IMR-90 (cell line): Measurements from ENCODE around the gene LAMA2. TPM values are rescaled to one million over a fixed set of nuclear protein-coding genes. Genes with fewer than 3 reads are reported as not detected.

ENCODE experiments used
- ATAC-seq: fragments of 200-7000 bp; cut with Tn5 transposase; 2 replicates; pipeline ENCODE4 v1.9.1; 2020; ENCODE audit warnings: low read depth, mild to moderate bottlenecking, moderate library complexity
- BruUV-seq: library from RNA; stranded (reverse); fragments of 400-500 nt; replicated peaks from 2 replicates; lab custom pipeline; 2021; lab: Mats Ljungman, UMichigan
- CTCF ChIA-PET: fragments of 300-600 bp; formaldehyde crosslinking; extraction: SDS; loops from one replicate; lab custom pipeline; 2021; ENCODE audit warnings: antibody characterized with exemption; lab: Yijun Ruan, JAX
- POLR2A ChIA-PET: fragments of 300-600 bp; sonication (Branson Sonifier 250); formaldehyde crosslinking; loops from one replicate; lab custom pipeline; 2022; ENCODE audit warnings: antibody characterized with exemption; ENCODE audit not compliant: unreplicated experiment; lab: Charles Lee
- DNase-seq: peaks from one replicate; pipeline ENCODE4 v3.0.0; 2013
- H2AFZ ChIP-seq: replicated peaks from 2 replicates; pipeline ENCODE3; 2013; ENCODE audit warnings: low read length, mild to moderate bottlenecking; ENCODE audit not compliant: poor library complexity
- H2AK5ac ChIP-seq: 2 replicates; pipeline ENCODE4 v1.6.1; 2013; ENCODE audit warnings: low read depth, low read length, inconsistent platforms
- H2AK9ac ChIP-seq: replicated peaks from 2 replicates; pipeline ENCODE3; 2013; ENCODE audit warnings: mild to moderate bottlenecking, low read depth, low read length, moderate library complexity; ENCODE audit not compliant: poor library complexity
- H2BK120ac ChIP-seq: 2 replicates; pipeline ENCODE4 v1.6.1; 2013; ENCODE audit warnings: low read depth, low read length, inconsistent platforms
- H2BK15ac ChIP-seq: 3 replicates; pipeline ENCODE4 v1.6.1; 2013; ENCODE audit warnings: low read depth, low read length, inconsistent platforms
- H2BK20ac ChIP-seq: 2 replicates; pipeline ENCODE4 v1.6.1; 2013; ENCODE audit warnings: low read depth, mild to moderate bottlenecking, inconsistent platforms, low read length, moderate library complexity
- H2BK5ac ChIP-seq: 2 replicates; pipeline ENCODE4 v1.6.1; 2013; ENCODE audit warnings: mild to moderate bottlenecking, low read depth, low read length, inconsistent platforms; ENCODE audit not compliant: poor library complexity, severe bottlenecking
- H3K14ac ChIP-seq: replicated peaks from 2 replicates; pipeline ENCODE4 v1.6.1; 2013; ENCODE audit warnings: low read depth, low read length, inconsistent platforms
- H3K18ac ChIP-seq: 2 replicates; pipeline ENCODE4 v1.6.1; 2013; ENCODE audit warnings: low read depth, low read length, control low read depth
- H3K23ac ChIP-seq: 2 replicates; pipeline ENCODE4 v1.6.1; 2013; ENCODE audit warnings: low read depth, low read length, inconsistent platforms
- H3K27ac ChIP-seq: 2 replicates; pipeline ENCODE4 v1.5.1; 2013; ENCODE audit warnings: mild to moderate bottlenecking, control low read depth, low read length; ENCODE audit not compliant: insufficient read depth
- H3K27me3 ChIP-seq: 2 replicates; pipeline ENCODE4 v1.6.1; 2013; ENCODE audit warnings: low read length; ENCODE audit not compliant: control insufficient read depth, insufficient read depth
- H3K36me3 ChIP-seq: 2 replicates; pipeline ENCODE4 v1.6.1; 2013; ENCODE audit warnings: low read length, mixed read lengths; ENCODE audit not compliant: control insufficient read depth, insufficient read depth
- H3K4ac ChIP-seq: 2 replicates; pipeline ENCODE4 v1.6.1; 2013; ENCODE audit warnings: low read depth, low read length, inconsistent platforms
- H3K4me1 ChIP-seq: 2 replicates; pipeline ENCODE4 v1.6.1; 2013; ENCODE audit warnings: low read length, mixed read lengths; ENCODE audit not compliant: control insufficient read depth, insufficient read depth
- H3K4me2 ChIP-seq: 2 replicates; pipeline ENCODE4 v1.6.1; 2013; ENCODE audit warnings: low read depth, mild to moderate bottlenecking, control low read depth, low read length, moderate library complexity
- H3K4me3 ChIP-seq: 2 replicates; pipeline ENCODE4 v1.5.1; 2013; ENCODE audit warnings: low read depth, mild to moderate bottlenecking, control low read depth, low read length, moderate library complexity; ENCODE audit not compliant: insufficient read depth
- H3K56ac ChIP-seq: 2 replicates; pipeline ENCODE4 v1.6.1; 2013; ENCODE audit warnings: low read length, inconsistent platforms; ENCODE audit not compliant: insufficient read depth; ENCODE audit errors: extremely low read depth
- H3K79me1 ChIP-seq, 2 experiments: 2 replicates each; pipeline ENCODE4 v1.6.1; 2013; ENCODE audit warnings: low read length in 2 of 2, inconsistent platforms in 1 of 2, low read depth in 1 of 2
- H3K9ac ChIP-seq: 2 replicates; pipeline ENCODE4 v1.6.1; 2013; ENCODE audit warnings: low read depth, low read length, control low read depth
- H3K9me1 ChIP-seq: 2 replicates; pipeline ENCODE4 v1.6.1; 2013; ENCODE audit warnings: low read length, inconsistent platforms; ENCODE audit not compliant: insufficient read depth
- H3K9me3 ChIP-seq: 2 replicates; pipeline ENCODE4 v1.6.1; 2013; ENCODE audit warnings: low read length; ENCODE audit not compliant: control insufficient read depth, insufficient read depth
- H4K20me1 ChIP-seq: 2 replicates; pipeline ENCODE4 v1.6.1; 2013; ENCODE audit warnings: low read length, inconsistent platforms; ENCODE audit not compliant: insufficient read depth
- H4K5ac ChIP-seq: 2 replicates; pipeline ENCODE4 v1.6.1; 2013; ENCODE audit warnings: mild to moderate bottlenecking, low read depth, low read length, control low read depth
- H4K8ac ChIP-seq, 2 experiments: 2 replicates each; pipeline ENCODE4 v1.6.1; 2013; ENCODE audit warnings: low read depth in 2 of 2, low read length in 2 of 2, control low read depth in 1 of 2, inconsistent platforms in 1 of 2
- H4K91ac ChIP-seq: 2 replicates; pipeline ENCODE4 v1.6.1; 2013; ENCODE audit warnings: low read depth, low read length, inconsistent platforms; ENCODE audit not compliant: insufficient read depth
- BHLHE40 ChIP-seq: fragments of 150-350 bp; IDR thresholded peaks from 2 replicates; pipeline ENCODE4 v1.6.1; 2016; ENCODE audit warnings: mild to moderate bottlenecking, low read depth, low read length
- CEBPB ChIP-seq: IDR thresholded peaks from 2 replicates; pipeline ENCODE4 v1.6.1; 2012; ENCODE audit warnings: low read depth, low read length, improper control_type of control experiment
- CHD1 ChIP-seq: IDR thresholded peaks from 2 replicates; pipeline ENCODE4 v1.6.1; 2012; ENCODE audit warnings: low read depth, low read length, improper control_type of control experiment
- CTCF ChIP-seq: conservative IDR thresholded peaks from 2 replicates; pipeline ENCODE4 v1.5.1; 2012; ENCODE audit warnings: mild to moderate bottlenecking, low read depth, low read length, improper control_type of control experiment
- ELK1 ChIP-seq: fragments of 150-350 bp; IDR thresholded peaks from 2 replicates; pipeline ENCODE4 v1.6.1; 2016; ENCODE audit warnings: low read depth, mild to moderate bottlenecking, low read length, moderate library complexity, borderline replicate concordance
- FOS ChIP-seq: fragments of 150-350 bp; IDR thresholded peaks from 2 replicates; pipeline ENCODE4 v1.6.1; 2016; ENCODE audit warnings: low read depth, low read length
- MAFK ChIP-seq: IDR thresholded peaks from 2 replicates; pipeline ENCODE4 v1.6.1; 2012; ENCODE audit warnings: low read depth, low read length, improper control_type of control experiment
- MAZ ChIP-seq: IDR thresholded peaks from 2 replicates; pipeline ENCODE4 v1.6.1; 2012; ENCODE audit warnings: low read depth, mild to moderate bottlenecking, low read length, improper control_type of control experiment, moderate library complexity, borderline replicate concordance
- MXI1 ChIP-seq: IDR thresholded peaks from 2 replicates; pipeline ENCODE4 v1.6.1; 2012; ENCODE audit warnings: low read depth, mild to moderate bottlenecking, low read length, moderate library complexity, borderline replicate concordance
- NFE2L2 ChIP-seq: fragments of 150-350 bp; IDR thresholded peaks from 2 replicates; pipeline ENCODE4 v1.6.1; 2016; ENCODE audit warnings: low read depth, mild to moderate bottlenecking, low read length
- POLR2A ChIP-seq: IDR thresholded peaks from 2 replicates; pipeline ENCODE4 v1.6.1; 2012; ENCODE audit warnings: mild to moderate bottlenecking, low read depth, low read length
- RAD21 ChIP-seq: IDR thresholded peaks from 2 replicates; pipeline ENCODE4 v1.6.1; 2012; ENCODE audit warnings: low read length, improper control_type of control experiment
- RCOR1 ChIP-seq: IDR thresholded peaks from 2 replicates; pipeline ENCODE4 v1.6.1; 2012; ENCODE audit warnings: mild to moderate bottlenecking, low read length, improper control_type of control experiment; ENCODE audit not compliant: insufficient replicate concordance
- RFX5 ChIP-seq: IDR thresholded peaks from 2 replicates; pipeline ENCODE4 v1.8.0; 2012; ENCODE audit warnings: low read depth, mild to moderate bottlenecking, low read length, moderate library complexity
- SMC3 ChIP-seq: fragments of 150-350 bp; IDR thresholded peaks from 2 replicates; pipeline ENCODE4 v1.6.1; 2016; ENCODE audit warnings: low read depth, mild to moderate bottlenecking, antibody characterized with exemption, low read length, moderate library complexity
- USF2 ChIP-seq: fragments of 150-350 bp; IDR thresholded peaks from 2 replicates; pipeline ENCODE4 v1.6.1; 2017; ENCODE audit warnings: mild to moderate bottlenecking, antibody characterized with exemption, low read length, low read depth
- dilution Hi-C: fragments of 300-500 bp; cut with HindIII; formaldehyde crosslinking; loops from one replicate; pipeline ENCODE4 v1.14.3; 2018; ENCODE audit warnings: low sequenced_read_pairs; ENCODE audit not compliant: unreplicated experiment
- in situ Hi-C: fragments of 300-500 bp; cut with MboI; formaldehyde crosslinking; loops from 3 replicates; pipeline ENCODE4 v1.14.3; 2019; ENCODE audit warnings: low sequenced_read_pairs, inconsistent platforms, mixed read lengths
- intact Hi-C: fragments of 100-400 bp; cut with micrococcal nuclease; formaldehyde crosslinking; loops from 2 replicates; pipeline ENCODE4 v1.10.0; 2022
- polyA plus RNA-seq, 3 experiments: library from polyadenylated mRNA; depleted of rRNA; stranded (reverse); fragments of >200 nt; gene quantifications; 2 replicates each; pipeline ENCODE4 v1.2.3, GENCODE V29; 2012; ENCODE audit warnings: low replicate concordance in 1 of 3
- total RNA-seq: library from RNA; depleted of rRNA; stranded (reverse); fragments of >200 nt; gene quantifications from 2 replicates; pipeline ENCODE4 v1.2.3, GENCODE V29; 2012

The LAMA2 gene
- total and polyA plus RNA-seq, 2 of the 4 experiments (the other 2 are of a cell fraction) = 9.9 to 13.3 TPM

GRCh38 chr6:128964771-128965170, 81.8 kb downstream of the LAMA2 start:
- H3K23ac ChIP-seq = no peak overlapping the region
- CTCF ChIA-PET = no interaction called here
- dilution Hi-C loops (no loop called here), in situ Hi-C loops (no loop called here), intact Hi-C loops (no loop called here)
- H3K27ac ChIP-seq = no peak overlapping the region
- no peak overlapping the region for H3K4ac ChIP-seq
- POLR2A ChIA-PET = interaction anchor here (0.6 kb wide), 1 partner anchor 375 kb away, joined by 3 read pairs; no protein-coding TSS in a partner anchor
- no peaks in the 10 kb centered on the region for H3K4me1 ChIP-seq
- H3K4me3 ChIP-seq = no peak overlapping the region
- no peaks in the 10 kb centered on the region for H3K9me3 ChIP-seq
- no peaks in the 10 kb centered on the region for H3K79me1 ChIP-seq
- H4K5ac ChIP-seq = no peak overlapping the region
- BruUV-seq = no TSS peak
- no peak overlapping the region for H2AFZ ChIP-seq
- H3K27me3 ChIP-seq = no peaks in the 10 kb centered on the region
- no peaks in the 10 kb centered on the region for H3K9me1 ChIP-seq
- H3K56ac ChIP-seq = no peak overlapping the region
- no peaks in the 10 kb centered on the region for H4K20me1 ChIP-seq
- no peak overlapping the region for H3K18ac ChIP-seq
- no peak overlapping the region for H3K4me2 ChIP-seq
- no peak overlapping the region for H2AK5ac ChIP-seq
- no peak overlapping the region for H2BK120ac ChIP-seq
- H2BK15ac ChIP-seq = no peak overlapping the region
- no peak overlapping the region for H2BK5ac ChIP-seq
- H4K91ac ChIP-seq = no peak overlapping the region
- no peak overlapping the region for H4K8ac ChIP-seq
- TF ChIP-seq MXI1 (no peak), FOS (no peak), MAZ (no peak), NFE2L2 (no peak), POLR2A (no peak), RAD21 (no peak), ELK1 (no peak), SMC3 (no peak), RFX5 (no peak), MAFK (no peak), CTCF (no peak), CHD1 (no peak), BHLHE40 (no peak), RCOR1 (no peak), CEBPB (no peak), USF2 (no peak)
- H2BK20ac ChIP-seq = no peak overlapping the region
- ATAC-seq (no peak), DNase-seq (no peak)
- no peak overlapping the region for H3K9ac ChIP-seq
- no peak overlapping the region for H3K14ac ChIP-seq
- no peaks in the 10 kb centered on the region for H3K36me3 ChIP-seq
- no peak overlapping the region for H2AK9ac ChIP-seq
